SK-N-SH treated with all-trans-retinoic acid at 6 μM for 48 hours (cell line): ENCODE results near the gene AHRR.

Experiments
- ESRRG ChIP-seq: fragments of 250-450 bp; sonication (Bioruptor Pico); IDR thresholded peaks from 2 replicates; pipeline ENCODE4 v1.6.1; 2021; ENCODE audit warnings: mild to moderate bottlenecking
- ISL1 ChIP-seq: fragments of 250-450 bp; sonication (Bioruptor Pico); IDR thresholded peaks from 2 replicates; pipeline ENCODE4 v2.1.2; 2022; ENCODE audit warnings: mild to moderate bottlenecking, moderate library complexity
- PATZ1 ChIP-seq: fragments of 250-450 bp; sonication (Bioruptor Pico); IDR thresholded peaks from 2 replicates; pipeline ENCODE4 v1.8.0; 2020; ENCODE audit warnings: mild to moderate bottlenecking, moderate library complexity, borderline replicate concordance
- RARB ChIP-seq: fragments of 250-450 bp; sonication (Bioruptor Pico); IDR thresholded peaks from 2 replicates; pipeline ENCODE4 v1.8.0; 2021; ENCODE audit warnings: mild to moderate bottlenecking, moderate library complexity
- TCF4 ChIP-seq: fragments of 250-450 bp; sonication (Bioruptor Pico); IDR thresholded peaks from 2 replicates; pipeline ENCODE4 v1.8.0; 2021; ENCODE audit warnings: mild to moderate bottlenecking, moderate library complexity, borderline replicate concordance
- ZC3H10 ChIP-seq: fragments of 250-450 bp; sonication (Bioruptor Pico); IDR thresholded peaks from 2 replicates; pipeline ENCODE4 v1.5.1; 2021; ENCODE audit warnings: mild to moderate bottlenecking, moderate library complexity
- ZFP3 ChIP-seq: fragments of 250-450 bp; sonication (Bioruptor Pico); IDR thresholded peaks from 2 replicates; pipeline ENCODE4 v1.5.0; 2020; ENCODE audit warnings: mild to moderate bottlenecking, moderate library complexity
- ZNF8 ChIP-seq: fragments of 450-650 bp; formaldehyde crosslinking; IDR thresholded peaks from 2 replicates; pipeline ENCODE4 v1.5.0; 2020; ENCODE audit warnings: mild to moderate bottlenecking, moderate library complexity

- no peak for TF ChIP-seq RARB (CRISPR knock-in tag)
- TF ChIP-seq TCF4 (CRISPR knock-in tag), result no peak
- no peak for TF ChIP-seq ZC3H10 (CRISPR knock-in tag)
- TF ChIP-seq ISL1 (CRISPR knock-in tag), result no peak
- no peak for TF ChIP-seq PATZ1
- no peak for TF ChIP-seq ZFP3 (CRISPR knock-in tag)
- TF ChIP-seq ZNF8, result no peak
- no peak for TF ChIP-seq ESRRG (CRISPR knock-in tag)
Measured at GRCh38 chr5:473551-474192, 152.2 kb downstream of the AHRR start.
